AG10803 (cell line): Measurements from ENCODE around the gene PPP2R2C.

Experiments
- DNase-seq: peaks from one replicate; pipeline ENCODE4 v3.0.0; 2010; ENCODE audit warnings: low read depth
- H3K4me3 ChIP-seq: 2 replicates; pipeline ENCODE4 v1.5.1; 2011; ENCODE audit warnings: mild to moderate bottlenecking, low read length, control low read depth
- TF ChIP-seq, protein P1 (sequence below): conservative IDR thresholded peaks from 2 replicates; pipeline ENCODE4 v1.5.1; 2011; ENCODE audit warnings: mild to moderate bottlenecking, low read length, control low read depth, inconsistent platforms

The PPP2R2C gene

DNA sequence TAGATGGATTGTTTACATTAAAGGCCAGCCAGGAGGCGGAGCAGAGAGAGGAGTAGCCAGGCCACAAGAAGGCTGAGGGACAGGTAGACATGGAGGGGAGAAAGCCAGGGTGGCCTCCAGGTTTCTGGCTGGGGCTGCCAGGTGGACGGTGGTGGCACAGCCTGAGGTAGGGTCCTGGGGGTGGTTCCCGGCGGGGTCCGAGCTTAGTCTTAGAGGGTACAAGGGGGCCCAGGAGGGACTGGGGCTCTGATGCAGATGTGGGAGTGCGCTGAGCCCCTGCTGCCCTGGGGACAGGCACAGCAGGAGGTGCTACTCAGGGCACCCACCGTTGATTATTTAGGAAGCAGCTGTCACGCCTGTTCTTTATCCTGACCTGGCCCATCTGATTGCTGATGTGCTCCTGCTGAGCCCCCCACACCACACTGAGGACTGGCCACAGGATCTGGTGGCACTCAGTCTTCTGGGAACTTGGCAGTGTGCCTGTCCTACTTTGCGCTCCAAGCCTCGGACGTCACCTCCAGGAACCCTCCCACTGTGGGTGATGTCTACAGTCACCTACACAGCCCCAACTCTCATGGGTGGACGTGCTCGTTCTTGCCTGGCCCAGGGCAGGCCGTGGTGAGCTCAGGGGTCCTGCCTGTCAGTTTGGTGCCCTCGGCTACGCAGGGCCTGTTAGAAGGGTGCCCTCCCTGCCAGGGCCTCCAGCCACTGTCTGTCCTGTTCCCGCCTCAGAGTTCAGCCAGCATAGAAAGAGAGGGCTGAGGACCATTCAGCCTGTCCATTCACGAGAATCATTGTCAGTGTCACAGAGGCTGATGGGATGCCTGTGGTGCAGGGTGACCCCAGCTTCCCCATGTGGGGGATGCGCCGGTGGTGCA lies 190.7 kb downstream of the PPP2R2C start:
- TF ChIP-seq, protein P1, sequence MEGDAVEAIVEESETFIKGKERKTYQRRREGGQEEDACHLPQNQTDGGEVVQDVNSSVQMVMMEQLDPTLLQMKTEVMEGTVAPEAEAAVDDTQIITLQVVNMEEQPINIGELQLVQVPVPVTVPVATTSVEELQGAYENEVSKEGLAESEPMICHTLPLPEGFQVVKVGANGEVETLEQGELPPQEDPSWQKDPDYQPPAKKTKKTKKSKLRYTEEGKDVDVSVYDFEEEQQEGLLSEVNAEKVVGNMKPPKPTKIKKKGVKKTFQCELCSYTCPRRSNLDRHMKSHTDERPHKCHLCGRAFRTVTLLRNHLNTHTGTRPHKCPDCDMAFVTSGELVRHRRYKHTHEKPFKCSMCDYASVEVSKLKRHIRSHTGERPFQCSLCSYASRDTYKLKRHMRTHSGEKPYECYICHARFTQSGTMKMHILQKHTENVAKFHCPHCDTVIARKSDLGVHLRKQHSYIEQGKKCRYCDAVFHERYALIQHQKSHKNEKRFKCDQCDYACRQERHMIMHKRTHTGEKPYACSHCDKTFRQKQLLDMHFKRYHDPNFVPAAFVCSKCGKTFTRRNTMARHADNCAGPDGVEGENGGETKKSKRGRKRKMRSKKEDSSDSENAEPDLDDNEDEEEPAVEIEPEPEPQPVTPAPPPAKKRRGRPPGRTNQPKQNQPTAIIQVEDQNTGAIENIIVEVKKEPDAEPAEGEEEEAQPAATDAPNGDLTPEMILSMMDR: no peak
- H3K4me3 ChIP-seq: no peak overlapping the region
- no peak for DNase-seq

GRCh38 chr4:6280365-6280996 lies 191.9 kb downstream of the PPP2R2C start:
- H3K4me3 ChIP-seq: no peak overlapping the region

DNA sequence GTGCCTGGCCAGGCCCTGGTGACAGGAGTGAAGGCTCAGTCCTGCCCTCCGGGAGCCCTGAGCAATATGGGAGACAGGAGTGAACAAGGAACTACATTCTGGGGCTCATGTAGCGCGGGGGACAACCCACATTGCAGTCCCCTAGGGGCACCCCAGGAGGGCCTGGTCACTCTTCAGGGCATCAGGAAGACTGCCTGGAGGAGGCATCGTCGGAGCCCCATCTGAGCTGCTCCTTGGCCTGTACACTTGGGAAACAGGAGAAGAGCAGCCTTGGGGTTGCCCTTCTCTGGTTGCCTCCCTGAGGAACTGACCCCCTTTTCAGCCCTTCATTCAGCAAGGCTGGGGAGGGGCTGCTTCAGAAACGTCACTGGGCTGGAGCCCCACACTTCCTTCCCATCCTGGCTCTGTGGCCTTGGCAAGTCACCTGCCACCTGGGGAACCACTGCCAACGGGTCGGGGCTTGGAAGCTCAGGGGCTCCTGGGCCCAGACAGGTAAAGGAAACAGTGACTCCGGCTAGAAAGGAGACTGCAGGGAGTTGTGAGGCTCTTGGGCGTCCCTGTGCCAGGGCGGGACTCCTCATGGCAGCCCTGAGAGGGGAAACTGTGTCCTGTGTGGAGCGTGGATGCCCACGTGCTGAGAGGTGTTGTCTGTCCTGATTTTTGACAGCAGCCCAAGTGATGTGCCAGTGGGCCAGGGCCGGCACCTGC lies 192.7 kb downstream of the PPP2R2C start:
- DNase-seq: no peak
- TF ChIP-seq, protein P1: no peak
- H3K4me3 ChIP-seq: no peak overlapping the region

More at GRCh38 chr4:6280365-6280996, 191.9 kb downstream of the PPP2R2C start:
- TF ChIP-seq, protein P1: no peak
- DNase-seq: no peak

- TF ChIP-seq, protein P1: no peak
- no peak overlapping the region for H3K4me3 ChIP-seq
- DNase-seq: no peak
Observed at GRCh38 chr4:6278801-6279197, 193.6 kb downstream of the PPP2R2C start.

DNA sequence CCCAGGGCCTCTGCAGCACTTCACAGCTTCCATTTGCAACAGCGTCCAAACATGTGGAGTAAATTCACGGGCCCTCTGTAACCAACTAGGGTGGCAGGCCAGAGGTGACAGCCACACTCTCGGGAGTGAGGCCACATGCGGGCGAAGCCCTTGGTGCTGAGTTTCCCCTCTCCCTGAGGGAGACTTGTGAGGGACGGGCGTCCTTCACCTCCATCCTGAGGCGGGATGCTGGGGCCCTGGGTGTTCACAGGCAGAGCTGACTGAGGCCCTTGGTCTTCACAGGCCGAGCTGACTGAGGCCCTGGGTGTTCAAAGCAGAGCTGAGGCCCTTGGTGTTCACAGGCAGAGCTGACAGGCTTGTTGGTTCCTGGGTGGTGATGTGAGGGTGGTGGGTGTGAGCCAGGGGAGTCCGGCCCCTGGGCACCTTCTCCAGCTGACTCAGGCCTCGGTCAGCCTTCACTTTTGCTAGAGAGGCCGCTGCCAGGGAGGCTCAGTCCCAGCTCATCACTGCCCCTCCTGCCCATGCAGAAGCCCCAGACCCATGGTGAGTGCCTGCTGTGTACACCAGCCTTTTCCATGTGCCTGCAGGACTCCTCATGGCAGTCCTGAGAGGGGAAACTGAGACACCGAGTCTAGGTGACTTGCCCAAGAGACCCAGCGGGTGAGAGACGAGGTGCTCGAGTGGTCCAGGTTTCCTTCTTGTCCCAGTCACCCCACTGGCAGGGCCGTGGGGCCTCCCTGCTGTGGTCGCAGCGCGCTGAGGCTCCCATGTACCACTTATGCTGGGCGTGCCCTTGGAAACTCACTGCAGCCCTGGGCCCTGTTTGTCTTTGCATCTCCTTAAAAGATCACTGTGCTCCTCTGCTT lies 194.2 kb downstream of the PPP2R2C start:
- H3K4me3 ChIP-seq: no peak overlapping the region
- TF ChIP-seq, protein P1: no peak
- DNase-seq: no peak

GRCh38 chr4:6277139-6277802 lies 195.1 kb downstream of the PPP2R2C start:
- DNase-seq: no peak
- H3K4me3 ChIP-seq: no peak overlapping the region
- TF ChIP-seq, protein P1: no peak
